ENCODE results near the gene CD207. TPM values are rescaled to one million over a fixed set of nuclear protein-coding genes. Genes with fewer than 3 reads are reported as not detected.

The CD207 gene
- total and polyA plus RNA-seq, 2 of the 8 experiments (the other 6 are each of a cell fraction or from before 2014, with no cell fraction given): not detected

- TF ChIP-seq KDM4A (IDR thresholded peaks at IDR 0.05; ENCODE audit: low read depth, low read length, severe bottlenecking) (no peak), SP4 (IDR thresholded peaks at IDR 0.05; ENCODE audit: low read length) (no peak), BCL11A (IDR thresholded peaks at IDR 0.05; ENCODE audit: low read depth in 2 of 2, low read length in 2 of 2) (no peak), SRF (IDR thresholded peaks at IDR 0.05; ENCODE audit: low read depth, low read length) (no peak), RXRA (IDR thresholded peaks at IDR 0.05; ENCODE audit: insufficient read depth, low read depth, low read length) (no peak), JUN (IDR thresholded peaks at IDR 0.05; ENCODE audit: low read depth, low read length) (no peak), ASH2L (IDR thresholded peaks at IDR 0.05; ENCODE audit: low read length) (no peak), CTCF (IDR thresholded peaks at IDR 0.05; ENCODE audit: control extremely low read depth in 1 of 3, insufficient read depth in 1 of 3, low read depth in 1 of 3, low read length in 3 of 3) (peak; percentile 82 to 90 (median 84)), GABPA (IDR thresholded peaks at IDR 0.05; ENCODE audit: borderline replicate concordance, insufficient read depth, low read length) (no peak), POU5F1 (IDR thresholded peaks at IDR 0.05; ENCODE audit: low read depth, low read length) (no peak), SAP30 (IDR thresholded peaks at IDR 0.05; ENCODE audit: insufficient read depth, insufficient replicate concordance, low read length) (no peak), KDM5A (IDR thresholded peaks at IDR 0.05; ENCODE audit: low read length) (no peak), TAF1 (IDR thresholded peaks at IDR 0.05; ENCODE audit: low read depth, low read length) (no peak), ATF3 (IDR thresholded peaks at IDR 0.05; ENCODE audit: insufficient read depth, low read depth, low read length) (no peak), TEAD4 (IDR thresholded peaks at IDR 0.05; ENCODE audit: low read depth, low read length) (no peak), YY1 (IDR thresholded peaks at IDR 0.05; ENCODE audit: low read depth, low read length) (no peak), HDAC6 (IDR thresholded peaks at IDR 0.05; ENCODE audit: low read depth, low read length) (no peak), NRF1 (IDR thresholded peaks at IDR 0.05; ENCODE audit: low read depth, low read length) (no peak), CREB1 (IDR thresholded peaks at IDR 0.05) (0 out of 2 replicates have a peak, but pooled peaks have one; percentile 16), POLR2A (IDR thresholded peaks at IDR 0.05; ENCODE audit: control extremely low read depth in 1 of 2, low read depth in 2 of 2, low read length in 2 of 2) (no peak), USF2 (IDR thresholded peaks at IDR 0.05; ENCODE audit: low read length) (no peak), SUZ12 (IDR thresholded peaks at IDR 0.05; ENCODE audit: low read length) (no peak)
Measured at GRCh38 chr2:70785137-70785911, 50.3 kb downstream of the CD207 start (continued).

Measured in H1 (cell line).